ENCODE data around the gene ARMC5.
A peak's percentile ranks its signal among the peaks of the same experiment; 100 is the strongest.
"Not testable (repeated sequence)": the region's sequence is repeated elsewhere in the genome, so short reads cannot be mapped to it uniquely, and the experiment has no call there.

Gene ARMC5, protein sequence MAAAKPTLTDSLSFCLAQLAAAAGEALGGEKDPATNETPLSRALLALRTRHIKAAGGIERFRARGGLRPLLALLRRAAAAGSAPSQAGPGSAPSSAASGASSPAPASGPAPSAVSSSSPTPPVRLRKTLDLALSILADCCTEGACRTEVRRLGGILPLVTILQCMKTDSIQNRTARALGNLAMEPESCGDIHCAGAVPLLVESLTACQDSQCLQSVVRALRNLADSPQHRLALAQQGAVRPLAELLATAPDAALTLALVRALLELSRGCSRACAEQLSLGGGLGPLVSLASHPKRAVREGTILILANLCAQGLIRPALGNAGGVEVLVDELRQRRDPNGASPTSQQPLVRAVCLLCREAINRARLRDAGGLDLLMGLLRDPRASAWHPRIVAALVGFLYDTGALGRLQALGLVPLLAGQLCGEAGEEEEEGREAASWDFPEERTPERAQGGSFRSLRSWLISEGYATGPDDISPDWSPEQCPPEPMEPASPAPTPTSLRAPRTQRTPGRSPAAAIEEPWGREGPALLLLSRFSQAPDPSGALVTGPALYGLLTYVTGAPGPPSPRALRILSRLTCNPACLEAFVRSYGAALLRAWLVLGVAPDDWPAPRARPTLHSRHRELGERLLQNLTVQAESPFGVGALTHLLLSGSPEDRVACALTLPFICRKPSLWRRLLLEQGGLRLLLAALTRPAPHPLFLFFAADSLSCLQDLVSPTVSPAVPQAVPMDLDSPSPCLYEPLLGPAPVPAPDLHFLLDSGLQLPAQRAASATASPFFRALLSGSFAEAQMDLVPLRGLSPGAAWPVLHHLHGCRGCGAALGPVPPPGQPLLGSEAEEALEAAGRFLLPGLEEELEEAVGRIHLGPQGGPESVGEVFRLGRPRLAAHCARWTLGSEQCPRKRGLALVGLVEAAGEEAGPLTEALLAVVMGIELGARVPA

GRCh38 chr16:31458844-31459686 is at the start of gene ARMC5:
Gene ARMC5, plus strand, starts transcription at chr16:31459501. Its CDS starts 24 bp downstream, at chr16:31459525.
- peak; percentile 79 to 94 for DNase-seq

GRCh38 chr16:31410082-31410481 is 49.2 kb upstream of the ARMC5 start:
- DNase-seq, result no peak

DNA sequence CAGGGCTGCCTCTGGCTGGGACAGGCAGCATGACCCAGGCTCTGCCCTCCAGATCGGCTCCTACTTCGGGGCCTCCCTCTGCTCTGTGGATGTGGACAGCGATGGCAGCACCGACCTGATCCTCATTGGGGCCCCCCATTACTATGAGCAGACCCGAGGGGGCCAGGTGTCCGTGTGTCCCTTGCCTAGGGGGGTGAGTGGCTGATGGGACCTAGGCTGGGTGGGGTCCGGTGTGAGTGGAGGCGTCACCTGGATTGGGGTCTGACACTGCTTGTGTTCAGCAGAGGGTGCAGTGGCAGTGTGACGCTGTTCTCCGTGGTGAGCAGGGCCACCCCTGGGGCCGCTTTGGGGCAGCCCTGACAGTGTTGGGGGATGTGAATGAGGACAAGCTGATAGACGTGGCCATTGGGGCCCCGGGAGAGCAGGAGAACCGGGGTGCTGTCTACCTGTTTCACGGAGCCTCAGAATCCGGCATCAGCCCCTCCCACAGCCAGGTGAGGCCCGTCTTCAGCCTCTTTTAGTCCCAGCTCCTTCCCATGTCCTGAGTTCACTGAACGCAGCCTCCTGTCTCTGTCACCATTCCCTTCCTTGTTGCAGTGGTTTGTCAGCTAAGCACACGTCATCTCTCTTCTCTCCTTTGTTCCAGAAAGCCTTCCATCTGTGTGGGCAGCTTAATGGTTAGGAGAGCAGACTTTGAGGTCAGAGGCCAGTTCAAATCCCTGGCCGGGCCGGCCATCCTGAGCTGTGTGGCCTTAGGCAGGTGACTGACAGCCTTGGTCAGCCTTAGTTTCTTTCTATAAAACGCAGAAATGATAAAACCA is 48.1 kb upstream of the ARMC5 start:
- DNase-seq, result no peak

DNA sequence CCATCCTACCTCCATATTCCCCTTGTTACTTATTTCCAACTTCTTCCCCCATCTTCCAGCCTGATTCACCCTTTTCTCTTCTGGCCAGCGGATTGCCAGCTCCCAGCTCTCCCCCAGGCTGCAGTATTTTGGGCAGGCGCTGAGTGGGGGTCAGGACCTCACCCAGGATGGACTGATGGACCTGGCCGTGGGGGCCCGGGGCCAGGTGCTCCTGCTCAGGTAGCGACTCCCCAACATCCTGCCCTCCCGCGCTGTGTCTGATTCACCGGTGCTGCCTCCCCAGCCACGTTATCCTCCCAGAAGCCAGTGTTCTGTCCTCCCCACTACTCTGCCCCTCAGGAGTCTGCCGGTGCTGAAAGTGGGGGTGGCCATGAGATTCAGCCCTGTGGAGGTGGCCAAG is 46.6 kb upstream of the ARMC5 start:
- no peak for DNase-seq

- DNase-seq, result no peak
These were observed 45.9 kb upstream of the ARMC5 start for GRCh38 chr16:31413381-31413780.

DNA sequence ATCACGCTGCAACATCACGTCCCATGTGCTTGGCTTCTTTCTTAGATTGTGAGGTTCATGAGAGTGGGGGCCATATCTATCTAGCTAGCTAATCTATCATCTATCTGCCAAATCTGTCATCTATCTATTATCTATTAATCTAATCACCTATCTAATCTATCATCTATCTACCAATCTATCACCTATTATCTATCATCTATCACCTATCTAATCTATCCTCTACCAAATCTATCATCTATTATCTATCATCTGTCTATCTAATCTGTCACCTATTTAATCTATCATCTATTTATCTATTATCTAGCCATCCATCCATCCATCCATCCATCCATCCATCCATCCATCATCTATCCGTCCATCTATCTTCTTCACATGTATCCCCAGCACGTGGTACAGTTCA is 45.4 kb upstream of the ARMC5 start:
- DNase-seq, result no peak

GRCh38 chr16:31414706-31415105 is 44.6 kb upstream of the ARMC5 start:
- no peak for DNase-seq

DNA sequence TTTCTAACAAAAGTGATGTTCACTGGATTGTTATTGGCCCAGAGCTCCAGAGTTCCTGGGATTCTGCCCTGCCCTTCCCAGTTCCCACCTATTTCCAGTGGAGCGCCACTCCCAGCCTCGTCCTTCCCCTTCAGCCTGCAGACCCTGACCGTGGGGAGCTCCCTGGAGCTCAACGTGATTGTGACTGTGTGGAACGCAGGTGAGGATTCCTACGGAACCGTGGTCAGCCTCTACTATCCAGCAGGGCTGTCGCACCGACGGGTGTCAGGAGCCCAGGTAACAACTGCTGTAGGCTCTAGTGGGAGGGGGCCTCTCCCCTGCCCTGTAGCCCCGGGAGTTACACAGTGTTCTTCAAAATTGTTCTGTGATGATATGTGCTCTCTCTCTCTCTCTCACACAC is 42.9 kb upstream of the ARMC5 start:
- DNase-seq, result no peak

- not testable (repeated sequence) for DNase-seq
These were observed 42.3 kb upstream of the ARMC5 start for GRCh38 chr16:31417036-31417435.

- DNase-seq, result no peak
These were observed 41.4 kb upstream of the ARMC5 start for GRCh38 chr16:31417916-31418315.

DNA sequence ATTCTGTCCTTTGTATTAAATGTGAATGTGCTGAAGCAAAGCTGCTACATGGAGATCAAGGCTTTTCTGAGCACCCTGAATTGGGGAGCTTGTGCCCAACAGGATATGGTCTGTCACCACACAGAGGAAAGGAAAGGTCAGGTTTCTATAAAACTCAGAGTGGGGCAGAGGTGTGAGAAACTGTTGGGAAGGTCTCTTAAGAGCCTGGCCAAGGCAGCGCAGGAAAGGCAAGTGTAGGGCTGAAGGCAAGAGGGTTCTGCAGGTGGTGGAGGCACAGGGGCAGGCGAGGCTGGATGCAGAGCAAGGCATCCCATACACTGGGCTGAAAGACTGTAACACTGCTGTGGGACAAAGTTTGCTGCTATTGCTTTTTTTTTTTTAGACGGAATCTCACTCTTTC is 39.3 kb upstream of the ARMC5 start:
- no peak for DNase-seq

DNA sequence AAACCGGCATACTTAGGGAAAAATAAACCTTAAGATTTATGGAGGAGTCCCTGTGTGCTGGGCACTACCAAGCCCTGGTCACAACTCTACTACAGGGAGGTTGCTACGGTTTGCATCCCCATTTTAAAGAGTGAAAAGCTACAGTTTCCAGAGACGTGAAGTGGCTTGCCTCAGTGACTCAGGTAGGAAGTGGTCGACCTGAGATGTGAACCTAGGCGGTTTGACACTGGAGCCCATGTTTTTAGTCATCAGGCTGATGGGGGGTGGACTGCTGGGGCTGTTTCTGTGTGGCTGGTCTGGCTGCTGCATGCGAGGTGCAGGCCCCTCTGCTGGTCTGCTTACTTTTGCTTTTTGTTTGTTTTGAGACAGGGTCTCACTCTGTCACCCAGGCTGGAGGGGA is 37.7 kb upstream of the ARMC5 start:
- DNase-seq, result no peak

DNA sequence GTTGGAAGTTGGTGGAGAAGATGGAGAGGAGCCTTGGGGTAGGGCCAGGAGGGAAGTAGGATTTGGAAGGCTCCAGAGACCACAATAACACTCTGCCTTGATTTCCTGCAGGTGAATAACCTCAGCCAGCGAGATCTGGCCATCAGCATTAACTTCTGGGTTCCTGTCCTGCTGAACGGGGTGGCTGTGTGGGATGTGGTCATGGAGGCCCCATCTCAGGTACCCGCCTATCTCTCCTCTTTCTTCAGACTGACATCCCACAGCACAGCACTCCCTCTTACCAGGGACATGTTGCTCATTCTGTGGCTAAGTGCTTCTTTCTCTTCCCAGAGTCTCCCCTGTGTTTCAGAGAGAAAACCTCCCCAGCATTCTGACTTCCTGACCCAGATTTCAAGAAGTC is 36.1 kb upstream of the ARMC5 start:
- no peak for DNase-seq

GRCh38 chr16:31423801-31424200 is 35.5 kb upstream of the ARMC5 start:
- DNase-seq, result no peak

GRCh38 chr16:31427441-31428278 is 31.6 kb upstream of the ARMC5 start:
- no peak for DNase-seq

- no peak for DNase-seq
These were observed 31.1 kb upstream of the ARMC5 start, which contains the start of gene COX6A2 for GRCh38 chr16:31428279-31428597. Gene COX6A2, minus strand, starts transcription at chr16:31428360. Its CDS starts 35 bp downstream, at chr16:31428325.

GRCh38 chr16:31428638-31429247 is 30.6 kb upstream of the ARMC5 start:
- DNase-seq, result no peak

- DNase-seq, result no peak
These were observed 30.0 kb upstream of the ARMC5 start for GRCh38 chr16:31429314-31429713.

DNA sequence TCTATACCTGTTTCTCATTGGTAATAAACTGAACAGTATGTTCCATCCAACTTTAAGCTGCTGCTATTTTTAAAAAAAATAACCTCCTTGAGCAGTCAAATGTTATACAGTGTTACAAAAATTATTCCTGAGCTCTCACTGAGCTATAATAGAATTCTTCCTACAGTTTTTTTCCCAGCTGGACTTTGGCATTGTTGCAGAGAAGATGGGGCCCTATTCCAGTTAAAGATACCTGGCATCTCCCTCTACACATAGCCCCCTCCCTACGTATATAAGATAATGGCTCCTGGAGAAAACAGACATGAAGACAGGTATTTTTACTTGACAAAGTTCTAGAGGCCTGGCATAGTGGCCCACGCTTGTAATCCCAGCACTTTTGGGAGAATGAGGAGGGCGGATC is 29.5 kb upstream of the ARMC5 start:
- no peak for DNase-seq

DNA sequence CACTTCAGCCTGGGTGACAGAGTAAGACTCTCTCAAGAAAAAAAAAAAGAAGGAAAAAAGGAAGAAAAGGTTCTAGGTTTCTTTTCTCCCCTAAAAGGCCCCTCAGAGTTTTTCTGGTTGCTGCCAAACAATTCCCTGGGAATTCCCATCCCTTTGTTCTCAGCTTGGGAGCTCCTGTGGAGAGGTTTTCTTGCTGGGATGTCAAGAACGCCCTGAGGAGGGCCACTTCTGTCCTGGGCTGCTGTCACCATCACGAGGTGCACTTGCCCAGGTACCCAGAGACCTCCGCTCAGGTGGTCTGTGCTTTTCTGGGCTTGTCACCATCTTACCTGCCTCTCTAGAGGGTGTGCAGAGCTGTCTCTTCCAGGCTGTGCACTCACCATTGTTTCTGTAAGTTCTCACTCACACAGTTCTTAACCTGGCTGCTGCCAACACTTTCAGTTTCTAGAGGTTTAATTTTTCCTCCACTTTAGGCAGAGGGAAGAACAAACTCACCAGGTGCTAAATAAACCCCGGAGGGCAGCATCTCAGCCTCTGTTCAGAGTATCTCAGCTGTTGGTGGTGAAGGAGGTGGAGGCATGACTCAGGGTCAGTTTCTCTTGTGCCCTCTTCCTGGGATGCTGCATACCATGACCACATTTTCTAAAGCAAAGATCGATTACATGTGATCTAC is 28.8 kb upstream of the ARMC5 start:
- DNase-seq, result no peak
